Measurements from ENCODE around the gene NLRC3.

The NLRC3 gene

DNA sequence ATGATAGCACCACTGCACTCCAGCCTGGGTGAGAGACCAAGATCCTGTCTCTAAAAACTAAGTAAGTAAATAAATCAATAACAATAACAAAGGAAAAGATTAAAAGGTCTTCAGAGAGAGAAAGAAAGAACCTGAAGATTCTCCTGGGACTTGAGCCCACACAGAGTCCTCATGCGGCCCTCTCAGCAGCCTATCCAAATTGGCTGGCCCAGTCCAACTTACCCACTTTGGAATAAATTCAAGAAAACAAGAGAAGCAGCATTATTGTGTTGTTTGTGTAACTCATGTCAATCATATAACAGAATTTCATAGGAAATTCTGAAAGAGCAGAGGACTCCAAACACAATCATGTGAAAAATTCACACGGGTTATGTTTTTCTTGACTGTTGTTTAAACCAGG, 30.4 kb upstream of the NLRC3 start:
- no peak overlapping the region for H3K4me3 ChIP-seq (ENCODE audit: low read length)
- no peaks in the 10 kb centered on the region for H3K36me3 ChIP-seq (ENCODE audit: control insufficient read depth, insufficient read depth, low read length)
- peaks cover 14% of the 10 kb centered on the region for H3K4me1 ChIP-seq (ENCODE audit: control insufficient read depth, insufficient read depth, low read length)
- H3K9ac ChIP-seq (ENCODE audit: low read length): no peak overlapping the region
- no peaks in the 10 kb centered on the region for H3K9me3 ChIP-seq (ENCODE audit: control insufficient read depth, low read length)
- H3K27me3 ChIP-seq (ENCODE audit: control insufficient read depth, insufficient read depth, low read length): no peaks in the 10 kb centered on the region

DNA sequence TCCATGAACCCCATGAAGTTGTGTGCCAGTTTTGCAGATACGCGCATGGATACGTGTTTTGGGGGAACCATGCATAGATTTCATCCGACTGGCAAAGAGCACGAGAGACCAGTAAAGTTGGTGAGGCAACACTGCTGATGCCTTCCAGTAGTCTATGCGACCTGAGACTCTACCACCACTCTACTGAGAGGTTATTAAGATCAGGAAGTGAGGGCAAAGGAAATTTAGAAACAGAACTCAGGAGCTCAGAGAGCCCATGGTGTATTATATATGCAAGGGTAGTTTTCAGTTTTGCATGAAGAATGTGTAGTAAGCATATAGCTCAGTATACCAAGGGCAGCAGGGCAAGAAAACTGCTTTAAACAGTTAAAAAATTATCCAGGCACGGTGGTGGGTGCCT, 30.0 kb upstream of the NLRC3 start:
- Histone ChIP-seq H3K9me3 (ENCODE audit: control insufficient read depth, low read length) (no peaks in the 10 kb centered on the region), H3K27me3 (ENCODE audit: control insufficient read depth, insufficient read depth, low read length) (no peaks in the 10 kb centered on the region)

GRCh38 chr16:3606441-3606840, 29.2 kb upstream of the NLRC3 start:
- no peak overlapping the region for H3K4me3 ChIP-seq (ENCODE audit: low read length)
- no peaks in the 10 kb centered on the region for H3K36me3 ChIP-seq (ENCODE audit: control insufficient read depth, insufficient read depth, low read length)
- H3K4me1 ChIP-seq (ENCODE audit: control insufficient read depth, insufficient read depth, low read length): peaks cover 9% of the 10 kb centered on the region
- no peak overlapping the region for H3K9ac ChIP-seq (ENCODE audit: low read length)
- H3K27me3 ChIP-seq (ENCODE audit: control insufficient read depth, insufficient read depth, low read length): no peaks in the 10 kb centered on the region
- H3K9me3 ChIP-seq (ENCODE audit: control insufficient read depth, low read length): no peaks in the 10 kb centered on the region

More for the DNA sequence above, 30.0 kb upstream of the NLRC3 start:
- H3K4me1 ChIP-seq (ENCODE audit: control insufficient read depth, insufficient read depth, low read length): peaks cover 10% of the 10 kb centered on the region
- no peak overlapping the region for H3K9ac ChIP-seq (ENCODE audit: low read length)
- no peaks in the 10 kb centered on the region for H3K36me3 ChIP-seq (ENCODE audit: control insufficient read depth, insufficient read depth, low read length)
- no peak overlapping the region for H3K4me3 ChIP-seq (ENCODE audit: low read length)

GRCh38 chr16:3602320-3602653, 25.1 kb upstream of the NLRC3 start:
- H3K9ac ChIP-seq (ENCODE audit: low read length): no peak overlapping the region
- H3K9me3 ChIP-seq (ENCODE audit: control insufficient read depth, low read length): no peaks in the 10 kb centered on the region
- H3K27me3 ChIP-seq (ENCODE audit: control insufficient read depth, insufficient read depth, low read length): no peaks in the 10 kb centered on the region
- no peaks in the 10 kb centered on the region for H3K4me1 ChIP-seq (ENCODE audit: control insufficient read depth, insufficient read depth, low read length)
- no peak overlapping the region for H3K4me3 ChIP-seq (ENCODE audit: low read length)
- no peaks in the 10 kb centered on the region for H3K36me3 ChIP-seq (ENCODE audit: control insufficient read depth, insufficient read depth, low read length)

- H3K9ac ChIP-seq (ENCODE audit: low read length): no peak overlapping the region
- H3K4me3 ChIP-seq (ENCODE audit: low read length): no peak overlapping the region
- H3K27me3 ChIP-seq (ENCODE audit: control insufficient read depth, insufficient read depth, low read length): no peaks in the 10 kb centered on the region
- no peaks in the 10 kb centered on the region for H3K9me3 ChIP-seq (ENCODE audit: control insufficient read depth, low read length)
- H3K4me1 ChIP-seq (ENCODE audit: control insufficient read depth, insufficient read depth, low read length): no peaks in the 10 kb centered on the region
- H3K36me3 ChIP-seq (ENCODE audit: control insufficient read depth, insufficient read depth, low read length): no peaks in the 10 kb centered on the region
Observed at GRCh38 chr16:3601614-3602319, 24.6 kb upstream of the NLRC3 start.

GRCh38 chr16:3599922-3600321, 22.7 kb upstream of the NLRC3 start:
- Histone ChIP-seq H3K27me3 (ENCODE audit: control insufficient read depth, insufficient read depth, low read length) (no peaks in the 10 kb centered on the region), H3K9me3 (ENCODE audit: control insufficient read depth, low read length) (no peaks in the 10 kb centered on the region), H3K4me1 (ENCODE audit: control insufficient read depth, insufficient read depth, low read length) (no peaks in the 10 kb centered on the region), H3K9ac (ENCODE audit: low read length) (no peak overlapping the region), H3K4me3 (ENCODE audit: low read length) (no peak overlapping the region), H3K36me3 (ENCODE audit: control insufficient read depth, insufficient read depth, low read length) (no peaks in the 10 kb centered on the region)

GRCh38 chr16:3599121-3599520, 21.9 kb upstream of the NLRC3 start:
- no peaks in the 10 kb centered on the region for H3K27me3 ChIP-seq (ENCODE audit: control insufficient read depth, insufficient read depth, low read length)
- H3K4me3 ChIP-seq (ENCODE audit: low read length): no peak overlapping the region
- H3K4me1 ChIP-seq (ENCODE audit: control insufficient read depth, insufficient read depth, low read length): no peaks in the 10 kb centered on the region
- H3K36me3 ChIP-seq (ENCODE audit: control insufficient read depth, insufficient read depth, low read length): no peaks in the 10 kb centered on the region
- H3K9ac ChIP-seq (ENCODE audit: low read length): no peak overlapping the region
- no peaks in the 10 kb centered on the region for H3K9me3 ChIP-seq (ENCODE audit: control insufficient read depth, low read length)

DNA sequence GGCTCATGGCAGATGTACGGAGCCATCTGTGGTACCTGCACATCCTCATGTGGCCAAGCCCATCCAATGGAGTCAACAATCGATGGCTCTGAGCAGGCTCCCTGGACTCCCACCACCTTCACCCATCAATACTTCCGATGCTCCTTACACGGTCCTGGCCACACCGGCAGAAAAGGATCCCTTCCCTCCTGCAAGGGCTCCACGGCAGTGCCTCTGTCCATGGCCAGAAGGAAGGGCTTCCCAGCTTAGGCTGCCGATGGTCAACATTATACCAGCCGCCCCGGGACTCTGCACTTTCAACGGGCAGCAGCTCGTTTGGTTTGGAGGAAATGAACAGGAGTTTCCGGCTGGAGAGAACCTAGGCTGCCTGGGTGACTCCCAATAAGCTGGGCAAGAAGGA, 21.0 kb upstream of the NLRC3 start:
- Histone ChIP-seq H3K4me1 (ENCODE audit: control insufficient read depth, insufficient read depth, low read length) (no peaks in the 10 kb centered on the region), H3K9ac (ENCODE audit: low read length) (no peak overlapping the region), H3K36me3 (ENCODE audit: control insufficient read depth, insufficient read depth, low read length) (no peaks in the 10 kb centered on the region), H3K9me3 (ENCODE audit: control insufficient read depth, low read length) (no peaks in the 10 kb centered on the region), H3K4me3 (ENCODE audit: low read length) (no peak overlapping the region), H3K27me3 (ENCODE audit: control insufficient read depth, insufficient read depth, low read length) (no peaks in the 10 kb centered on the region)

DNA sequence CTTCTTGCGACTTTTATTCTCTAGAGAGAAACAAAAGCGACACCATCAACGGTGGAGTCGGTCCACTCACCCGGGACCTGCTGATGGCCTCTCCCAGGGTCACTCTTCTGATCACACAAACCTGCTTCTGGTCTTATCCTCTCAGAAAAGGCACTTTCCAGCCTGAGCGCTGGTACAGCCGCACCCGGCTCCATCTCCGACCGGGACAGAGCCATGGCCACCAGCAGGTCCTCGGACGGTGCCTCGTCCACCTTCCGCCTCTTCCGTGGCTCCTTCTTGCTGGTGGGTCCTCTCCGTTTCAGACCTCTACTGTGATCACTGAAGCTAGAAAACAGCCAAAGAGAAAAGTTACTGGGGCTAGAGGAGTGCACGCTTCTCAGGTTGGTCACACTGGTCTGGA, 20.5 kb upstream of the NLRC3 start:
- Histone ChIP-seq H3K27me3 (ENCODE audit: control insufficient read depth, insufficient read depth, low read length) (no peaks in the 10 kb centered on the region), H3K9ac (ENCODE audit: low read length) (no peak overlapping the region), H3K9me3 (ENCODE audit: control insufficient read depth, low read length) (no peaks in the 10 kb centered on the region), H3K36me3 (ENCODE audit: control insufficient read depth, insufficient read depth, low read length) (no peaks in the 10 kb centered on the region), H3K4me1 (ENCODE audit: control insufficient read depth, insufficient read depth, low read length) (no peaks in the 10 kb centered on the region), H3K4me3 (ENCODE audit: low read length) (no peak overlapping the region)

- Histone ChIP-seq H3K36me3 (ENCODE audit: control insufficient read depth, insufficient read depth, low read length) (no peaks in the 10 kb centered on the region), H3K27me3 (ENCODE audit: control insufficient read depth, insufficient read depth, low read length) (no peaks in the 10 kb centered on the region), H3K4me1 (ENCODE audit: control insufficient read depth, insufficient read depth, low read length) (no peaks in the 10 kb centered on the region), H3K4me3 (ENCODE audit: low read length) (no peak overlapping the region), H3K9me3 (ENCODE audit: control insufficient read depth, low read length) (no peaks in the 10 kb centered on the region), H3K9ac (ENCODE audit: low read length) (no peak overlapping the region)
Observed at GRCh38 chr16:3597226-3597625, 20.0 kb upstream of the NLRC3 start.

DNA sequence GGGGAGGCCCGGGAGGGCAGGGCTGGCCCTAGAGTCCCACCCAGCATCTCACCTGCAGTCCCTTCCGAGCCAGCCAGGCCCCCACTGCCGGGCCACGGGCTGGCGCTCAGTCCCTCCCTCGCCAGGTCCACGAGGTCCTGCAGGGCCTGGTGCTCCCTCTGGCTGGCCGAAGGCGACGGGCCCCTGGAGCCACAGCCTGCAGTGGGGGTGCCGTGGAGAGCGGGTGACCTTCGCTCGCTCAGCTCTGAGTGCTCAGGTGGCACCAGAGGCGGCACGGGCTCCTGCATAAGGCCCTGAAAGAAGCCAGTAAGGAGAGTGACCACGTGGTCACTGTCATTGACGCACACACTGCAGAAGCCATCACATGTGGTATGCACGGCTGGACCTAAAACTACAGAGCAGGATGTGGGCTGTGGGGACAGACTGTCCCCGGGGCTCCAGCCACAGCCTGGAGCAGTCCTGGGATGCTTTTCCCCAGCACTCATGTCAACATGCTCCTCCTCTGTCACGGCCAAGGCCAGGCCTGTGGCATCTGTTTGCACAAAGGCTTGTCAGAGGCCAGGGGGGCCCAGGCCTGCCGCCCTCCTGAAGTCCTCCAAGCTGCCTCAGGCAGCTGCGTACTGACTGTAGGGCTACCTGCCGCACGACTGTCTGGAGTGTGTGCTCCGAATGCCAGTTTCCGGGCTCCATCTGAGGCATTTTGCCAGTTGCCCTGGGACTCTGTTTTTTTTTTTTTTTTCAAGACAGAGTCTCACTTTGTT, 19.1 kb upstream of the NLRC3 start:
- no peak overlapping the region for H3K9ac ChIP-seq (ENCODE audit: low read length)
- no peaks in the 10 kb centered on the region for H3K36me3 ChIP-seq (ENCODE audit: control insufficient read depth, insufficient read depth, low read length)
- no peak overlapping the region for H3K4me3 ChIP-seq (ENCODE audit: low read length)
- no peaks in the 10 kb centered on the region for H3K27me3 ChIP-seq (ENCODE audit: control insufficient read depth, insufficient read depth, low read length)
- H3K4me1 ChIP-seq (ENCODE audit: control insufficient read depth, insufficient read depth, low read length): no peaks in the 10 kb centered on the region
- H3K9me3 ChIP-seq (ENCODE audit: control insufficient read depth, low read length): no peaks in the 10 kb centered on the region

DNA sequence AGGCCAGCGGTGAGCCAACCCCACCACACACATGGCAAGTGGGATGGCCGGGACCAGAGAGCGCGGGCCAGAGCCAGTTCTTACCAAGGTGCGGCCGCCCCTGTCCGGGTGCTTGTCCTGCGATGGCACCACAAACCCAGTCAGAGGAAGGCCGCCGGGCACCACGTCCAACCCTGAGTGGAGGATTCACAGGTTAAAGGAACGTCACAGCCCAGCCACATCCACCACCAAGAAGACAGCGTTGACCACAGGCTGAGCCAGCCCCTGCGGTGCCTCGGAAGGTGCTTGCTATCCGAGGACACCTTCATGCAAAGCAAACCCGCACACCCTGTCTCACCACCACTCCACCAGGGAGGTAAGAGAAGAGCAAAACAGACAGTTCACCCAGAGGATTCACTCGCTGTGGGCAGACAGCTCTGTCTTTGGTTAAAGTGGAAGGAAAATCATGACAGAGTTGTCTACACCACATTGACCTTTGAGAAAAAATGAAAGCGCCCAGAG, 18.4 kb upstream of the NLRC3 start:
- no peaks in the 10 kb centered on the region for H3K36me3 ChIP-seq (ENCODE audit: control insufficient read depth, insufficient read depth, low read length)
- no peaks in the 10 kb centered on the region for H3K9me3 ChIP-seq (ENCODE audit: control insufficient read depth, low read length)

More for the DNA sequence above, 18.4 kb upstream of the NLRC3 start:
- H3K9ac ChIP-seq (ENCODE audit: low read length): no peak overlapping the region
- H3K27me3 ChIP-seq (ENCODE audit: control insufficient read depth, insufficient read depth, low read length): no peaks in the 10 kb centered on the region
- no peaks in the 10 kb centered on the region for H3K4me1 ChIP-seq (ENCODE audit: control insufficient read depth, insufficient read depth, low read length)
- H3K4me3 ChIP-seq (ENCODE audit: low read length): no peak overlapping the region

All from mucosa of stomach (tissue), 1 donor.